Liver (tissue), 9 donors: ENCODE results near the gene SKI. TPM values are rescaled to one million over a fixed set of nuclear protein-coding genes. Genes with fewer than 3 reads are reported as not detected.

Experiments used
- DNase-seq: peaks from one replicate; pipeline ENCODE4 v3.0.0-alpha.2; 2017; ENCODE audit warnings: low spot score
- H3K27ac ChIP-seq, 2 donors: one replicate each; pipeline ENCODE4 v1.7.0; 2013; ENCODE audit warnings: inconsistent platforms in 2 of 2, low read length in 2 of 2, control low read depth in 1 of 2, low read depth in 1 of 2, mild to moderate bottlenecking in 1 of 2
- H3K27me3 ChIP-seq, 4 donors: one replicate each; pipeline versions ENCODE4 v1.6.1 to v1.7.0; 2013; ENCODE audit warnings: low read length in 3 of 4, inconsistent platforms in 1 of 4, mild to moderate bottlenecking in 1 of 4, moderate library complexity in 1 of 4; ENCODE audit not compliant: control insufficient read depth in 4 of 4, insufficient read depth in 4 of 4
- H3K36me3 ChIP-seq, 4 donors: one replicate each; pipeline versions ENCODE4 v1.6.1 to v1.7.0; 2013; ENCODE audit warnings: low read length in 3 of 4, mild to moderate bottlenecking in 3 of 4, low read depth in 1 of 4, moderate library complexity in 1 of 4; ENCODE audit not compliant: control insufficient read depth in 4 of 4, insufficient read depth in 3 of 4
- H3K4me1 ChIP-seq, 4 donors: one replicate each; pipeline versions ENCODE4 v1.6.1 to v1.7.0; 2013; ENCODE audit warnings: low read length in 3 of 4, mild to moderate bottlenecking in 3 of 4, moderate library complexity in 1 of 4; ENCODE audit not compliant: control insufficient read depth in 4 of 4, insufficient read depth in 4 of 4
- H3K4me3 ChIP-seq, 3 donors: one replicate each; pipeline versions ENCODE4 v1.6.1 to v1.7.0; 2013; ENCODE audit warnings: low read length in 3 of 3, control low read depth in 1 of 3, low read depth in 1 of 3, mild to moderate bottlenecking in 1 of 3
- H3K9ac ChIP-seq, 2 donors: one replicate each; pipeline ENCODE4 v1.7.0; 2013; ENCODE audit warnings: low read length in 2 of 2, mild to moderate bottlenecking in 2 of 2, moderate library complexity in 2 of 2, control low read depth in 1 of 2, low read depth in 1 of 2
- H3K9me3 ChIP-seq, 4 donors: one replicate each; pipeline versions ENCODE4 v1.6.1 to v1.7.0; 2013; ENCODE audit warnings: low read length in 3 of 4; ENCODE audit not compliant: control insufficient read depth in 4 of 4
- EGR1 ChIP-seq, 2 donors: IDR thresholded peaks; 2 replicates each; pipeline ENCODE4 v1.6.1; 2016 to 2018; ENCODE audit warnings: antibody characterized with exemption in 2 of 2, low read depth in 2 of 2
- FOXA1 ChIP-seq: IDR thresholded peaks from 2 replicates; pipeline ENCODE4 v1.6.1; 2016; ENCODE audit warnings: antibody characterized with exemption
- FOXA2 ChIP-seq: IDR thresholded peaks from 2 replicates; pipeline ENCODE4 v1.6.1; 2016; ENCODE audit warnings: antibody characterized with exemption
- GABPA ChIP-seq, 2 donors: IDR thresholded peaks in 1 of 2; conservative IDR thresholded peaks in 1 of 2; 2 replicates each; pipeline ENCODE4 v1.6.1; 2016; ENCODE audit warnings: antibody characterized with exemption in 2 of 2, mild to moderate bottlenecking in 1 of 2, moderate library complexity in 1 of 2
- HNF4A ChIP-seq, 2 donors: conservative IDR thresholded peaks; 2 replicates each; pipeline ENCODE4 v1.6.1; 2016; ENCODE audit warnings: antibody characterized with exemption in 2 of 2, mild to moderate bottlenecking in 2 of 2
- JUND ChIP-seq, 2 donors: IDR thresholded peaks; 2 replicates each; pipeline ENCODE4 v1.6.1; 2016; ENCODE audit warnings: antibody characterized with exemption in 2 of 2
- NR2F2 ChIP-seq: IDR thresholded peaks from 2 replicates; pipeline ENCODE4 v1.6.1; 2016; ENCODE audit warnings: antibody characterized with exemption
- RAD21 ChIP-seq, 2 donors: IDR thresholded peaks; 2 replicates each; pipeline ENCODE4 v1.6.1; 2016; ENCODE audit warnings: antibody characterized with exemption in 2 of 2, mild to moderate bottlenecking in 2 of 2
- RXRA ChIP-seq, 2 donors: IDR thresholded peaks; 2 replicates each; pipeline ENCODE4 v1.6.1; 2017 to 2018; ENCODE audit warnings: antibody characterized with exemption in 2 of 2, mild to moderate bottlenecking in 1 of 2
- SP1 ChIP-seq: IDR thresholded peaks from 2 replicates; pipeline ENCODE4 v1.6.1; 2018; ENCODE audit warnings: antibody characterized with exemption, mild to moderate bottlenecking
- TAF1 ChIP-seq: conservative IDR thresholded peaks from 2 replicates; pipeline ENCODE4 v1.6.1; 2016; ENCODE audit warnings: antibody characterized with exemption, mild to moderate bottlenecking
- YY1 ChIP-seq: IDR thresholded peaks from 2 replicates; pipeline ENCODE4 v1.6.1; 2016; ENCODE audit warnings: antibody characterized with exemption, mild to moderate bottlenecking
- whole genome bisulfite sequencing: extraction: QIAGEN DNeasy Blood & Tissue Kit; methylation state at CpG from one replicate; pipeline ENCODE4 v1.1.7; 2013; 5-methylcytosine and 5-hydroxymethylcytosine counted together
- polyA plus RNA-seq, 2 donors: library from polyadenylated mRNA; stranded (reverse) in 1 of 2; unstranded in 1 of 2; fragments of 200-250 nt in 1 of 2; fragments of >200 nt in 1 of 2; fragmentation: Nextera tagmentation in 1 of 2; extraction: Ambion mirVana in 1 of 2; gene quantifications; one replicate each; pipeline versions ENCODE4 v1.2.1 to v1.2.3, GENCODE V29; 2013 to 2015
- total RNA-seq, 2 donors: library from RNA; depleted of rRNA; stranded (reverse); fragments of >200 nt; gene quantifications; one replicate each; pipeline ENCODE4 v1.2.3, GENCODE V29; 2014
- TF ChIP-seq, protein P1 (sequence below): IDR thresholded peaks from 2 replicates; pipeline ENCODE4 v1.6.1; 2016; ENCODE audit warnings: antibody characterized with exemption, mild to moderate bottlenecking
- TF ChIP-seq, protein P2 (sequence below): fragments of 150-350 bp; IDR thresholded peaks from 2 replicates; pipeline ENCODE4 v1.5.1; 2017; ENCODE audit warnings: improper control_type of control experiment, low read depth, low read length; ENCODE audit not compliant: missing input control
- TF ChIP-seq, protein P3 (sequence below): IDR thresholded peaks from 2 replicates; pipeline ENCODE4 v1.6.1; 2016; ENCODE audit warnings: antibody characterized with exemption
- TF ChIP-seq, protein P4 (sequence below): IDR thresholded peaks from 2 replicates; pipeline ENCODE4 v1.6.1; 2016; ENCODE audit warnings: antibody characterized with exemption
- donor health status: healthy.
- donor health status: healthy.
- donor health status: healthy.
- donor health status: healthy.
- donor health status: healthy.

SKI gene
- total and polyA plus RNA-seq, 4 donors, result 3.2 to 21.3 (median 19.5) TPM

DNA sequence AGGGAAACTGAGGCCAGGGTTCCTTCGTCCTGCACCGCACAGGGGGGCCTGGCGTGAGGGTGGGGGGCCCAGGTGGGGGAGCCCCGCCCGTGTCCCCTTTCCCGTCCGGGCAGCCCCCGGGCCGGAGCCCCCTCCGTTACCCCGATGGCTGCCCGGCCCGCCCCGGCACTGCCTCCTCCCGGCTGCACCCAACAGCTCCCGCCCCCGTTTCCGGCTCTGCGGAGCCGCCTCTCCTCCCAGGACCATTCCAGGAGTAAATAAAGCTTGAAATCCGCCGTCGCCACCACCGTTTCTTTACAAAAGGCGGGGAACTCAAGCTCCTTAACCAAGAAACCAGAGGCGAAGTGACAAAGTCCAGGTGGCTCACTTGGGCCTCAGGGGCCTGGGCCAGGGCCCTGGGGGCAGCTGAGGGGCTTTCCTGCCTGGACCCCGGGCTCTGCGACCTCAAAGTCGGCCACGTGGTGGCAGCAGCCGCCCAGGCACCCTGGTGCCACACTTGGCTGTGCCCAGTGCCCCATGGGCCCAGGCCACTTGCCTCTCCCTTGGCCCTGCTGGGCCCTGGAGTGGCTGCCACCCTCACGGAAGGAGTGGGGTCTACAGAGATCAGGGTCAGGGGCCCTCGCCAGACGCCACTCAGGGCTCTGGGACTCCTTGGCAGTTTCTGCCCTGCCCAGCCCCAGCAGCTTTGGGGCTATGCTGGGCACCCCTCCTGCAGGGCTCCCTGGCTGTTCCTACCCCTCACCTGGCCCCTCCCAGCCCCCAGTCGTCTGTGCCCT, 33.0 kb upstream of the SKI start:
- DNase-seq, result peak; percentile 81
- Histone ChIP-seq H3K4me3 (peak overlapping the region; percentile 35 to 83 (median 70)), H3K9me3 (no peaks in the 10 kb centered on the region), H3K4me1 (peaks cover 11 to 36% (median 24%) of the 10 kb centered on the region in 4 donors), H3K27me3 (no peaks in the 10 kb centered on the region), H3K27ac (peak overlapping the region; percentile 92 to 93), H3K9ac (peak overlapping the region; percentile 85), H3K36me3 (no peaks in the 10 kb centered on the region)
- TF ChIP-seq TAF1 (no peak), RAD21 (IDR thresholded peaks at IDR 0.05) (peak; percentile 95 to 98), FOXA2 (no peak), NR2F2 (peak; percentile 46), YY1 (peak; percentile 52), SP1 (peak; percentile 64), HNF4A (conservative IDR thresholded peaks at IDR 0.05) (peak; percentile 3 to 35), RXRA (IDR thresholded peaks at IDR 0.05) (peak in 1 of 2 donors; percentile 23), GABPA (IDR thresholded peaks at IDR 0.05 in 1 of 2, conservative IDR thresholded peaks at IDR 0.05 in 1 of 2) (peak in 1 of 2 donors; percentile 77), FOXA1 (no peak), EGR1 (IDR thresholded peaks at IDR 0.05; ENCODE audit: low read depth in 2 of 2) (peak; percentile 73 to 82), JUND (IDR thresholded peaks at IDR 0.05) (no peak)
- TF ChIP-seq, protein P1, sequence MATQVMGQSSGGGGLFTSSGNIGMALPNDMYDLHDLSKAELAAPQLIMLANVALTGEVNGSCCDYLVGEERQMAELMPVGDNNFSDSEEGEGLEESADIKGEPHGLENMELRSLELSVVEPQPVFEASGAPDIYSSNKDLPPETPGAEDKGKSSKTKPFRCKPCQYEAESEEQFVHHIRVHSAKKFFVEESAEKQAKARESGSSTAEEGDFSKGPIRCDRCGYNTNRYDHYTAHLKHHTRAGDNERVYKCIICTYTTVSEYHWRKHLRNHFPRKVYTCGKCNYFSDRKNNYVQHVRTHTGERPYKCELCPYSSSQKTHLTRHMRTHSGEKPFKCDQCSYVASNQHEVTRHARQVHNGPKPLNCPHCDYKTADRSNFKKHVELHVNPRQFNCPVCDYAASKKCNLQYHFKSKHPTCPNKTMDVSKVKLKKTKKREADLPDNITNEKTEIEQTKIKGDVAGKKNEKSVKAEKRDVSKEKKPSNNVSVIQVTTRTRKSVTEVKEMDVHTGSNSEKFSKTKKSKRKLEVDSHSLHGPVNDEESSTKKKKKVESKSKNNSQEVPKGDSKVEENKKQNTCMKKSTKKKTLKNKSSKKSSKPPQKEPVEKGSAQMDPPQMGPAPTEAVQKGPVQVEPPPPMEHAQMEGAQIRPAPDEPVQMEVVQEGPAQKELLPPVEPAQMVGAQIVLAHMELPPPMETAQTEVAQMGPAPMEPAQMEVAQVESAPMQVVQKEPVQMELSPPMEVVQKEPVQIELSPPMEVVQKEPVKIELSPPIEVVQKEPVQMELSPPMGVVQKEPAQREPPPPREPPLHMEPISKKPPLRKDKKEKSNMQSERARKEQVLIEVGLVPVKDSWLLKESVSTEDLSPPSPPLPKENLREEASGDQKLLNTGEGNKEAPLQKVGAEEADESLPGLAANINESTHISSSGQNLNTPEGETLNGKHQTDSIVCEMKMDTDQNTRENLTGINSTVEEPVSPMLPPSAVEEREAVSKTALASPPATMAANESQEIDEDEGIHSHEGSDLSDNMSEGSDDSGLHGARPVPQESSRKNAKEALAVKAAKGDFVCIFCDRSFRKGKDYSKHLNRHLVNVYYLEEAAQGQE, result peak; percentile 12
- TF ChIP-seq, protein P2, sequence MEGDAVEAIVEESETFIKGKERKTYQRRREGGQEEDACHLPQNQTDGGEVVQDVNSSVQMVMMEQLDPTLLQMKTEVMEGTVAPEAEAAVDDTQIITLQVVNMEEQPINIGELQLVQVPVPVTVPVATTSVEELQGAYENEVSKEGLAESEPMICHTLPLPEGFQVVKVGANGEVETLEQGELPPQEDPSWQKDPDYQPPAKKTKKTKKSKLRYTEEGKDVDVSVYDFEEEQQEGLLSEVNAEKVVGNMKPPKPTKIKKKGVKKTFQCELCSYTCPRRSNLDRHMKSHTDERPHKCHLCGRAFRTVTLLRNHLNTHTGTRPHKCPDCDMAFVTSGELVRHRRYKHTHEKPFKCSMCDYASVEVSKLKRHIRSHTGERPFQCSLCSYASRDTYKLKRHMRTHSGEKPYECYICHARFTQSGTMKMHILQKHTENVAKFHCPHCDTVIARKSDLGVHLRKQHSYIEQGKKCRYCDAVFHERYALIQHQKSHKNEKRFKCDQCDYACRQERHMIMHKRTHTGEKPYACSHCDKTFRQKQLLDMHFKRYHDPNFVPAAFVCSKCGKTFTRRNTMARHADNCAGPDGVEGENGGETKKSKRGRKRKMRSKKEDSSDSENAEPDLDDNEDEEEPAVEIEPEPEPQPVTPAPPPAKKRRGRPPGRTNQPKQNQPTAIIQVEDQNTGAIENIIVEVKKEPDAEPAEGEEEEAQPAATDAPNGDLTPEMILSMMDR, result peak; percentile 93
- TF ChIP-seq, protein P3, sequence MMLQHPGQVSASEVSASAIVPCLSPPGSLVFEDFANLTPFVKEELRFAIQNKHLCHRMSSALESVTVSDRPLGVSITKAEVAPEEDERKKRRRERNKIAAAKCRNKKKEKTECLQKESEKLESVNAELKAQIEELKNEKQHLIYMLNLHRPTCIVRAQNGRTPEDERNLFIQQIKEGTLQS, result no peak
- WGBS, result 1% methylated on average over 35 of the region's 35 CpGs

DNA sequence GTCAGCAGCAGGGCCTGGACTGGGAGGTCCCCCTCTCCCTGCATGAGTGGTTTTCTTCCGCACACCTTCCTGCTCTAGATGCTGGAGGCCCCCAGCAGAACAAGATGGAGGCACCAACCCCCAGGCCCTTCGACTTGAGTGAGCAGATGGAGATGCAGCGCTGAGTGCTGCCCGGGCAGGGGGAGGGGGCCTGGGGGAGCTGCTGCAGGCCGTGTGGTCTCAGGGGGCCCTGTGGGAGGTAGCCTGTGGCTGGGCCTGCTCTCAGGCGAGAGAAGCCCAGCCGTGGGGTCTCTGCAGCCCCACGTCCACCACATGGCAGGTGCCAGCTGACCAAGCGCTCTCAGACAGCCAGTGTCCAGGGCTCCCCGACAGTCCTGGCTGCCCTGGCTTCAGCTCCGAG, 32.3 kb upstream of the SKI start:
- no peaks in the 10 kb centered on the region for H3K9me3 ChIP-seq
- DNase-seq, result no peak
- WGBS, result 84% methylated on average over 11 of the region's 11 CpGs
- H3K27ac ChIP-seq, result peak overlapping the region; percentile 92 to 93
- no peak overlapping the region for H3K4me3 ChIP-seq
- H3K9ac ChIP-seq, result no peak overlapping the region
- no peaks in the 10 kb centered on the region for H3K36me3 ChIP-seq
- TF ChIP-seq, protein P1, result no peak
- TF ChIP-seq HNF4A (conservative IDR thresholded peaks at IDR 0.05) (no peak), SP1 (no peak), RAD21 (IDR thresholded peaks at IDR 0.05) (no peak), EGR1 (IDR thresholded peaks at IDR 0.05; ENCODE audit: low read depth in 2 of 2) (no peak), YY1 (no peak), JUND (IDR thresholded peaks at IDR 0.05) (no peak)
- TF ChIP-seq, protein P4, sequence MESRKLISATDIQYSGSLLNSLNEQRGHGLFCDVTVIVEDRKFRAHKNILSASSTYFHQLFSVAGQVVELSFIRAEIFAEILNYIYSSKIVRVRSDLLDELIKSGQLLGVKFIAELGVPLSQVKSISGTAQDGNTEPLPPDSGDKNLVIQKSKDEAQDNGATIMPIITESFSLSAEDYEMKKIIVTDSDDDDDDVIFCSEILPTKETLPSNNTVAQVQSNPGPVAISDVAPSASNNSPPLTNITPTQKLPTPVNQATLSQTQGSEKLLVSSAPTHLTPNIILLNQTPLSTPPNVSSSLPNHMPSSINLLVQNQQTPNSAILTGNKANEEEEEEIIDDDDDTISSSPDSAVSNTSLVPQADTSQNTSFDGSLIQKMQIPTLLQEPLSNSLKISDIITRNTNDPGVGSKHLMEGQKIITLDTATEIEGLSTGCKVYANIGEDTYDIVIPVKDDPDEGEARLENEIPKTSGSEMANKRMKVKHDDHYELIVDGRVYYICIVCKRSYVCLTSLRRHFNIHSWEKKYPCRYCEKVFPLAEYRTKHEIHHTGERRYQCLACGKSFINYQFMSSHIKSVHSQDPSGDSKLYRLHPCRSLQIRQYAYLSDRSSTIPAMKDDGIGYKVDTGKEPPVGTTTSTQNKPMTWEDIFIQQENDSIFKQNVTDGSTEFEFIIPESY, result no peak
- TF ChIP-seq, protein P2, result no peak
- H3K27me3 ChIP-seq, result no peaks in the 10 kb centered on the region
- H3K4me1 ChIP-seq, result peaks cover 7 to 29% (median 19%) of the 10 kb centered on the region in 4 donors
